GM19463 (cell line): Measurements from ENCODE around the gene MUSK.

Experiments used
- ATAC-seq: cut with Tn5 transposase; IDR thresholded peaks from one replicate; pipeline ENCODE4 v1.9.1; 2021; ENCODE audit warnings: mild to moderate bottlenecking, moderate library complexity; ENCODE audit not compliant: unreplicated experiment

MUSK gene

DNA sequence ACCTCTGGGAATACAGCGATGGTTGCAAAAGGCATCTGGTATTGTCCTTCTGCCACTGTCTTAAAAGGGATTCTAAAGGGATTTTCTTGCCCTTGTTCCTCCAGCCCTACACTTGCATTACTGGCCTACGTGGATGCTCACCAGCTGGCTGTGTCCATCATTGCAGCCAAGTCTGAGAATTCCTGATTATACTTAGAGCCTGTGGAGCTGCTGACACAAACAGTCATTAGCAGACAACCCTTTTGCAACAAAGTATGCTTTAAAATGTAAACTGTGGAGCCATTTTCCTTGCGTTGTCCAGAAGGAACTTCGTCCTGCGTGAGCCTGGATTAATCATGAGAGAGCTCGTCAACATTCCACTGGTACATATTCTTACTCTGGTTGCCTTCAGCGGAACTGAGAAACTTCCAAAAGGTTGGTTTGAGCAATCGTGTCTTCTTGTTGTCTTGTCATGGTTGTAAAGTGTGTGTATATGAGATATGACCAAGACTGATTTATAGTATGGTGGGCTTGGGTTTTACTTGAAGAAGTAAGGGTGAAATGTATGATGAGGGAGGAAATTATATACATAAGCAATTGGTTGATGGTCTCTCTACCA, at the start of gene MUSK:
Gene MUSK, plus strand, starts transcription at position 222 of the 598 bp plus-strand sequence. Its CDS starts 114 bp downstream, at position 336.
- no peak for ATAC-seq

DNA sequence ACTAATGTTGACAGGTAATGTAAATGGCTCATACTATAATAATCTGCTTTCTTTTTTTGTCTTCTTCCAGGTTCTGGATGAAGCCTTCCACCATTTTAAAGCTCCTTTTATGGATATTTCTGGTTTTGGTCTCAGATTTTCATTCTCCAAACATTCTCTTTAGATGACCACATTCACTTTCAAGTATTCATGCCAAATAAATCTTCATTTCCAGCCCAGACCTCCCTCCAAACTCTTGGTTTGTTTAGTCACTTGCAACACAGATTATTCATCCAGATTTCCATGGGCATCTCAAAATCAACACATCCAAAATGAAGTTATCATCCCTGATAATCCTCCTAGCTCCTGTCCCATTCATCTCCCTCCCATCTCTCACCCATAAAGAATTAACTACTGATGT, 48.8 kb upstream of the MUSK start:
- ATAC-seq, result no peak

DNA sequence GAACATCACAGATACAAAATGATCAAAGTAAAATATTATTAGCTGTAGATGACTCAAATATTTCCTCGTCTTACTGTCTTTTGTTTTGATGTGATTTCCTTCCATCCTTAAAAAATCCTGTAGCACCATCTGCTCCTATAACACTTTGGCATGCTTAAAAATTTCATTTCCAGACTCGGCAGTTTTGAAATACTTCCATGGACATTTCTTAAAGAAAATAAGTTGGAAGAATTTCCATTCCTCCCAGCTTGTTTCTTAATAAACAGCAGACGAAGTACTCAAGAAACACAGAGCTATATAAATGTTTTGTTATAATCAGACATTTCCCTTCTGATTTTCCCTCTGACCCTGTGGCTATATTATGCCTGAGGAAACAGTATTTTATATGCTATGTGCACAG, 47.9 kb upstream of the MUSK start:
- no peak for ATAC-seq

DNA sequence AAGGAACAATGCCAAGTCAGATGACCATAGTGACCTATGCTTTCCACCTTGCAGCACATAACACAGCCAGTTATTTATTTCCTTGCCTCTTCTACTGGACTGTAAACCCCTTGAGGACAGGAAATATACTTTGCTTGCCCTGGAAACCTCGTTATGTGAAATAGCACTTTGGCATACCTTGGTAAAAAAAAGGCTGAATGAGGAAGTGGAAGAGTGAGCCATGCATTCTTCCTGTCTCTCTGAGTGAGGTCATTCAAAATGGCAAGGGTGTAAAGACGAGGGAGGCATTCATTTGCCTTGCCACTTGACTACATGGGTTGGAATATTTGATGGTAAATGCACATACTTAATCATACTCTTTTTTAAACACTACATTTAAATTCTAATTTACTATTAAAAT, 46.2 kb upstream of the MUSK start:
- ATAC-seq, result no peak

DNA sequence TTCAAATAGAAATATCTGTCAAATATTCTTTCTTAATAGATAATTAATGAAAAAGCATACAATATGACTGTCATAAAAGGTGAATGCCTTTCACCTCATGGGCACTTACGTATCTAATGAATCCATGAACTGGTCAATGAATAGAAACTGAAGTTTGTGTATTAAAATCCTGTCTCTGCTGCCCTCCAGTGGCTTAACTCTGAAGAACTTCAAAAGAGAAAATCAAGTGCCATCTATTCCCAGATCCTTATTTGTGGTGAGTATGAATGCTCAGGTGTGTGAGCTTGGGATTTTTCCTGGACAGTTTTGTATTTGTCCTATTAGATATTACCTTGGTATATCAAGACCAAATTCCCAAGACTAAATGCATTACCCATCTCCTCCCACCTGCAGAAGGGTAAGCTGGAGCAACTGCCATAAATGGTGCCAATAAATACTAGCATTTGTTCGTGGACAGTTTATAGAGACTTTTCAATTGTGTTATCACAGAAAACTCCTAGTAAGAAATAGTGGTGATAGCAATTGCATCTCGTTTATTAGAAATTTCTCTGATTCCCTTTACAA, 45.0 kb upstream of the MUSK start:
- no peak for ATAC-seq

DNA sequence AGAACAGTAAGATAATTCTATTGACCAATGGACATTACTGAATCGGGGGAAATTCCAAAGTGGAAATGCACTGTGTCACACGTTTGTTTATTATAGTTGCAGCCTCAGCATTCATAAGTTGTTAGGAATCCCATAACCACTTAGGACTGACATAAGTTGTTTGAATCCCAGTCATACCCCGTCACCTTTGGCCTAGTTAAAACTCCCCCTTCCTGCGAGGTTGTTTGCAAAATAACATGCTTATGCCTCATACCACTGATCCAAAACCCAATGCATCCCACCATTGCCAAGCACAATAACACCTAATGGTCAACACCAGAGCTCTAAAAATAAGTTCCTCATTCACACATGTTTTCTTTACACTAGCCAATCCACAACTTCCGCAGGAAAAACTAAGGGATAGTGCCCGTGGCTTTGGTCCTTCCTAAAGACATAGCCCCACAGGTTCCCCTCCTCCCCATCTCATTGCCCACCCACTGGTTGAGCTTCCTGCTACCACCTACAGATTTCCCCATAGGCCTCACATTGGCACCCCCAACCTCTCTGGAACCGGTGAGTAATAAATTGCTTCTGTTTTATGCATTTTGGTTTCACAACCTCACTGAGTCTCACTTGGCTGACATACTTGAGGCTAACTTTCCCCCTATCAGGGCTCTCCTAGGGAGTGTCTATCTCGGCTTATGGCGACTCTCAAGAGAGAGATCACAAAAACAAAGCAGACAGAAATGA, 42.3 kb upstream of the MUSK start:
- ATAC-seq, result peak; percentile 98

DNA sequence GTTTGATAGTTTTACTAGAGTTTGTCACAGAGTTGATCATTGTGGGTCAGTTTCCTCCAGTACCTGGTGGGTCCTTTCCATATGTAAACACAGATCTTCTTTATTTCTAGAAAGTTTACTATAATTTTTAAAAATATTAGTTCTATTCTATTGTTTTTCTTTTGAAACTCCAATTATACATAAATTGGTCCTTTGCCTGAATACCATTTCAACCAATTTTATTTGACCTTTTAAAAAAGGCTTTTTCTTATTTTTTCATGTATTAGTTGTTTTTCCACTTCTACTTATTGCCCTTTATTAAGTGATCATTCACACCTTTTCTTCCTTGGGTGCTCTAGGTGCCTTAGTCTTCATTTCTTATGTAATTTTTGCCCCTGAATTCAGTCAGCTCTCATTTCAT, 33.0 kb upstream of the MUSK start:
- ATAC-seq, result no peak

DNA sequence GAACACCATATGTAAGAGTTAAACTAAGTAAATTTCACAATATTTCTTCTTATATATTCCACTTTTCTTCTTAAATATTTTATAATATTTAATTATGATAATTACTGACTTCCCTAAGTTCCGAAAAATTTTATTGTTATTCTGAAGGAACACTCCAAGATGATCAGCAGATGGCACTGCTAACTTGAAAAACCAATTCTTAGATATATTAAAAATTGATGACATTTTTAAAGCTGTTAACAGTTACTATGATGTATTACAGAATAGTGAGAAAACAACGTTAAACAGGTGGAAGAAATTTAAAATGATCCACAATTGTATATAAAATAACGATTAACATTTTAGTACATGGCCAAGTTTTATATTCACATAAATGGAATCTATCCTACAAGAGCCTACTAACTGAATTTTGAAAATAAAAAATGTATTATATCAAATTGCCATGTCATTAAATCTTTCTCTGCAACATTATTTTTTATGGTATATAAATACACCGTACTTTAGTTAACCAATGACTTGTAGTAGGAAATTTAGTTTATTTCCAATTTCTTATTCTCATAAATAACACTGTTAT, 30.1 kb upstream of the MUSK start:
- ATAC-seq, result no peak

DNA sequence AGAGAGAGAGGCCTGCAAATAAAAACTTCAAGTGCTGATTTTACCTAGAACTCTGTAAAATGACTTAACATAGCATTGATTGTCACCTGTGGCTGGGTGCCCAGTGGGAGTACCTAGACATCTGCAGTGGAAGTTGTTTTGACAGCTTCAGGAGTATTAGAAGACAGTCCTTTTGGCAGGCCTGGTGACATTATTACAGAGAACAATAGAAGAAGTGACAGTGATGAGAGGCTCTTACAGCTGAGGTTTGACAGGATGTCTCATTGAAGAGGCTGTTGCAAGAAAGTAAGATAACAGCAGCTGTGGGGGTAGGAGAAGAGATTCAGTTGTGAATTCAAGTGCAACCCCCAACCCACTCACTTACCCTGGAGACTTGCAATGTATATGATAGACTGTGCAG, 27.9 kb upstream of the MUSK start:
- ATAC-seq, result no peak

DNA sequence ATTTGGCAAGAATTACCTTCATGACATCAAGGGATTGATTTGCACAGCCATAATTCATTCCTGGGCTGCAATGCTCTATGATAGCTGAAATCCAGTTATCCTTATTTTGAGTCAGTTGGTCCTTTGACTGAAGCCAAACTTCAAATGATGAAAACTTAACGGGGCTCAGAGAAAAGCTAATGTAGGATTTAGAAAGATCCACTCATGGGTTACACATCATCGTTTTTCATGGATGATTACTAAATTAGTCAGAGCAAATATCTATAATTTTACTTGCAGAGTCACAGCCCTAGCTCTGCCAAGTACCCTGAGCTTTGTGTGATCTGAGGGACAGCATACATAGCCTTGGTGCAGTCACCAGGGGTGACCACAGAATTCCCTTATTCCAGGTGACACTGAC, 27.3 kb upstream of the MUSK start:
- no peak for ATAC-seq

DNA sequence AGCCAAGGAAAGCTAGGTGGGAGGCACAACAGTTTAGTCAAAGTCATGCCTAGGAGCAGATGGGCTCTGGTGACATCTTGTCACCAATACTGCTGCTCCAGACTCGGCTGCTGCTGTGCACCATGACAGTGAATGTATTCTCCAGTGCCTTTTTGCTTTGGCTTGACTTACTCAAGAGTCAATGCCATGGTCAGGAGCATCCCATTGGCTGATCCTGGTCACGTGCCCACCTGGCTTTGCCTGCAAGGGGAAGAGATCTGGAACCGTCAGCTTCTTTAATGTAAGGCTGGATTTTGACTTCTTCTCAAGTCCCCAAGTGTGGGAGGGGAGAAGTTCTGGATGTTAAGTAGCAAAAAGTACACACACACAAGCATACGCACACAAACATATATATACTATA, 19.9 kb upstream of the MUSK start:
- ATAC-seq, result no peak

DNA sequence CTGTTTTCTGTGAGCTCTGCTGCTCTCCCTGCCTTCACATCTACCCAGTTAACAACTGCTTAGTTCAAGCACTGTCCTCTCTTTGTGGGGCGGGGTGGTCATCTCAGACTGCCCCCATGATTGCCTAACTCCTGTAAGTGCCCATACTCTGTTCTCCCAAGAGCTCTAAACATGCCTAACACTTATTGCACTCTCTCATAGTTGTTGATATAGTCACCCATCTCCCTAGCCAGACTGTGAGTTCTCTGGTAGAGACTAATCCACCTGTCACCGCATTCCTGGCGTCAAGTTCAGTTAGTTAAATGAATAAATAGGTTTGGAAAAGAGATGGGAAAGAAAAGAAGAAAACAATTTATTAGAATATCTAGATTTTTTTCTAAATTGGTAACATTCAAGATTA, 18.3 kb upstream of the MUSK start:
- ATAC-seq, result no peak

DNA sequence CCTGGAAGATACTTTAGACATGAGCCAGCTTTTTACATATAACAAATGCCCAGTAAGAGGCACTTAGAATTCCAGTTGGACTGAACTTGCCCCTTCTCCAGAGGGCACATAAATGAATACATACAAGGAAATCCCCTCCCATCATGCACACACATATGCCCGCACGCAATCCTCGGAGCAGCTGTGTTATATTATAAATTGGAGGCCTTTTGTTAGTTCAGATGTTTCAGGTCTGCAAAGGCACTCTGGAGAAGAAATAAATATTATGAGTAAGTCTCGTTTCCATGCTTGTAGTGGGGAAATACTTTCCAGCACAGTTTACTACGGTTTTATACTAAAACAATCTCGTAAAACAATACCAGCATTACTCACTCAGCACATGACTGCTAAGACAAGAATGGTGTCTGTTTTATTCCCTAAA, 17.6 kb upstream of the MUSK start:
- no peak for ATAC-seq

DNA sequence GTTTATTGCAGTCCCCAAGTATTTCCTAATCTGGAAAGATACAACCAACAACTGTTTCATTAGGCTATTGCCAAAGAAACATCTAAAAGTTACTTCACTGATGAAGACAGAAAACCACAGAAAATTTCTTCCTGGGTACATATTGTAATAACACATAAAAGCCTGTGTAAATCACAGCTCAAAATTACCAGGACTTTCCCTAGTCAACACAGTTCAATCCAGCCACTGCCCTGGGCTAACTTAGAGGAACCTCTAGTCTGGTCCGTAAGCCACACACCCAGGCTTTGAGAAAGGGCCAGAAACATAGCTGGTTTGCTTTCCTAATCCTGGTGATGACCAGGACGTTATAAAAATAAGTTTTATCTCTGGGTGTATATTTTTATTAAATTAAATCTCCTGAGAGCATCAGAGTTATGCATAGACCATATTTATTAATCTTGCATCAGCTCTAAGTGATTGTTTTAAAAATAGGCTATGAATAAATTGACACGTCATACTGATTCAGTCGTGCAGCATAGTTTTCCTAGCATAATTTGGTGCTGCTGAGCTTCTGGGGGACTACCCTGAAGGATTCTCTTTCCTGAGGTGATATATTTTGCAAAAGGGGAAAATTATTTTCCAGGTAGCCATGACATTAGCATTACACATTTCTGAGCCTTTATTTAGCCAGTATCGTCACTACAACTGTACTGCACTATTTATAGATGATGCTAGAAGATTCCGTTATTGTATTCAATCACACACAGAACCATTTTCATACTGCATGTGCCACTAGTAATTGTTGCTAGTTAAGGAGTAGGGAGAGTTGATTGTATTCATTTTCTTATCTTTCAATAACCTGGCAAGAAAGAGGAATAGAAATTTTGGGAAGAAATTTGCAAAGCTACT, 12.6 kb upstream of the MUSK start:
- ATAC-seq, result no peak

DNA sequence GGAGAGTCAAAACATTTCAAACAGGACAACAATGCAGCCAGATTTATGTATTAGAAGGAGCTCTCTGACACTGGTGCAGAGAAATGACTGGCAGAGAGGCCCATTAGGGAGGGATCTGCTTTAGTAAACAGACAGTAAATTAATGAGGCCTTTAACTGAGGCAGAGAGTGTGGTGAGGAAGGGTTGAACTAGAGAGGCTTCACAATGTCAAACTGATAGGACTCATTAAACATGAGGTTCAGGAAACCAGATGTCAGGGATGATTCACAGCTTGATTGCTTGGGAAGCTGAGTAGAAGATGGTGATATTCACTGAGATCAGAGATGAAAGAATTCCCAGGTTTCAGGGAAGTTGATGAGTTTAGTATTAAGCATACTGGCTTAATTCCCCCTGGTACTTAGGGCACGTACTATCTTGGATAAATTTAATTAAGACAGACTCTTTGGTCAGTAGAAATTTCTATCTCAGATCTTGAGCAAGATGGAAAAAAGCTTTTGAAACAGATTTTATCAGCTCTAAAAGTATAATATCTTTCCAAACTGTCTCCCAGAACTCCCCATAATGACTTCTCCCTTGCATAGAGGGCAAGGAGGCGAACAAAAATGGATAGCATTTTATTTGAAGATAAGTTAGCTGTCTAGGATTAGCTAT, 8.6 kb upstream of the MUSK start:
- ATAC-seq, result no peak

DNA sequence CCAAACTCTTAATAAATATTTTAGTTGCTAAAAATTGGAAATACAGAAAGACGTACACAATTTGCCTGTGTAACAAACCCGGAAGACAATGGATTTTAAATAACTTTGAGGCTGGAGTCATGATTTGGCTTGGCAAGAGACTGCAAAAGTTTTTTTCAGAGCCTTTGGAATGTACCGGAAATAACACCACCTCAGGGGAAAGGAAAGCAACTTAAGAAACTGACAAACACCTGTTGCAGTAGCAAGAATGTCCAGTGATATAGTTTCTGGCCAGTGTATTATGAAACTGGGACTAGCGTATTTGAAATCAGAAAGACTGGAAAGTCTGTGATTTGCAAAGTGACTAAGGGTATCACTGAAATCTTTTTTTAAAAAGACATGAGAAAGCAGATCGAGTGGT, 842 bp downstream of the MUSK start:
- no peak for ATAC-seq

DNA sequence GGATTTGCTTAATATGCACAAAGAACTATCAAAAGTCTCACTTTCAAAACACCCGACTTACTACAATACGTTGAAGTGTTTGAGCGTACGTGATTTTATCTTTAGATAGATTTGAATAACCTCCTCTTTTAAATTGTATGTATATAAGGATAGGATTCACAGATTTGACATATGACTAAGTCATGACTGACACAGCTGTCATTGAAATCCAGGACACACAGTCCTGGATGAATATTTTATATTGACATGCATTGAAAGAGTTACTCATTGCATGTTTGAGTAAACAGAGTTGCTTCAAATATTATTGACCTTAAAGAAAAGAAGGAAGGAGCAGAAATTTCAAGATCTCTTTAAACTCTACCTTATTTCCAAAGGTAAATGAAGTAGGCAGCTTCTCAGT, 3.3 kb downstream of the MUSK start:
- no peak for ATAC-seq

DNA sequence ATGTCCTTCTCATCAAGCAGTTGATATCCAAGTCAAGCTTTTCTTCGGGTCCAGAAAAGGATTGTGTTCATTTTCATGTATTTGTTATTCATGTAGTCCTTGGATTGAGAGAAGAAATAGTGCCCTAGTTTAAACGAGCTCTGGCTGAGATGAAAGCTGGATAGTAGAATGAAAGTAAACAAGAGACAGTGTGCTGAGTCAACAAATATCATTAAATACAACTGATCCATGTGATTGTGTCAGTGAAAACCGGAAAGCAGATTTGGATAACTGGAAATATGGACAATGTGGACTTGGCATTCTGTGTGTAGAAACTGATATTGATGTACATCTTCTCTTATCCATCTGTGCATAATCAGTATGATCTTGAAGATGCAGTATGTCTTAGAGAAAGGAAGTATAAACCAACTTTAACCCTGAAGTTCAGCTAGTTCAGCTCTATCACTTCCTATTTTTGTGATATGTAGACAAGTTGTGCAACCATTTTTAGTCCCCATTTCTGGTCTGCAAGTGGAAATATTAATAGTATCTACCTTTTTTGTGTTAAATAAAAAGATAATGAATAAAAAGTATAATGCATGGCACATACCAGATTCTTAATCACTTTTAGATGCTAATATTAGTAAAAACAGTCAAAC, 4.4 kb downstream of the MUSK start:
- ATAC-seq, result no peak

DNA sequence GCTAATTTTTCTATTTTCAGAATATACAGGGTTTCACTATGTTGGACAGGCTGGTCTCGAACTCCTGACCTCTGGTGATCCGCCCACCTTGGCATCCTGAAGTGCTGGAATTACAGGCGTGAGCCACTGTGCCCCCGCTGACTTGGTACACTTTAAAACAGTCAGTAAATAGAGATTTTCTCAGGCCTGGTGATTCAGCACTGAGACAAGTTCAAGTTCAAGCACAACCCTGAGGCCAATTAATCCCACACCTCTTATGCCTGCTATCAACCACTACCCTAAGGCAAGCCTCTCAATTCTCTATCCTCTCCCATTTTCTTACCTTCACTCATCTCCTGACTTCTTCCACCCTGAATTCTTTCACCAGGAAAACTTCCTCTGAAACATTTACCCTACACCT, 18.9 kb downstream of the MUSK start:
- no peak for ATAC-seq

DNA sequence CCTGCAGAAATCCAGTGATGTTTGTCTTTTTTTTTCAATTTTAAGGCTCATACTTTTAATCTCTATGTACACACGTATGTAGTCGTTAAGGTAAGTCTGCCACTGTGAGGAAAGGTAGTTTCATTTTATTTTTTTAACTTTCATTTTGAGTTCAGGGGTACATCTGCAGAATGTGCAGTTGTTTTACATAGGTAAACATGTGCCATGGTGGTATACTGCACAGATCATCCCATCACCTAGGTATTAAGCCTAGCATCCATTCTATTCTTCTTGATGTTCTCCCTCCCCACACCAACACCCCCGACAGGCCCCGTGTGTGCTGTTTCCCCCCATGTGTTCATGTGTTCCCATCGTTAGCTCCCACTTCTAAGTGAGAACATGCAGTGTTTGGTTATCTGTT, 19.7 kb downstream of the MUSK start:
- no peak for ATAC-seq
